Mesodermal cell (in vitro differentiated cells): ENCODE data around the gene DHX38.

ENCODE experiments used
- H3K27ac ChIP-seq: 2 replicates; pipeline ENCODE4 v1.7.0; 2013; ENCODE audit warnings: mild to moderate bottlenecking, low read depth, low read length, moderate library complexity; ENCODE audit not compliant: severe bottlenecking
- H3K36me3 ChIP-seq: 2 replicates; pipeline ENCODE4 v1.7.1; 2013; ENCODE audit warnings: mild to moderate bottlenecking, low read length, moderate library complexity; ENCODE audit not compliant: control insufficient read depth, insufficient read depth
- H3K4me1 ChIP-seq: one replicate; pipeline ENCODE4 v1.7.1; 2013; ENCODE audit warnings: mild to moderate bottlenecking, low read length; ENCODE audit not compliant: insufficient read depth, control insufficient read depth, poor library complexity, severe bottlenecking
- H3K4me3 ChIP-seq: 2 replicates; pipeline ENCODE4 v1.7.0; 2013; ENCODE audit warnings: low read length, control low read depth, mild to moderate bottlenecking; ENCODE audit not compliant: insufficient read depth, poor library complexity, severe bottlenecking; ENCODE audit errors: extremely low read depth
- H3K9me3 ChIP-seq: 2 replicates; pipeline ENCODE4 v1.7.1; 2013; ENCODE audit warnings: mild to moderate bottlenecking, low read length, moderate library complexity; ENCODE audit not compliant: control insufficient read depth
- WGBS, 2 experiments: methylation state at CpG; one replicate each; pipeline ENCODE4 v1.1.5; 2013; ENCODE audit warnings: missing lambda C conversion rate in 2 of 2; ENCODE audit not compliant: insufficient coverage in 2 of 2; 5-methylcytosine and 5-hydroxymethylcytosine counted together

Gene DHX38

DNA sequence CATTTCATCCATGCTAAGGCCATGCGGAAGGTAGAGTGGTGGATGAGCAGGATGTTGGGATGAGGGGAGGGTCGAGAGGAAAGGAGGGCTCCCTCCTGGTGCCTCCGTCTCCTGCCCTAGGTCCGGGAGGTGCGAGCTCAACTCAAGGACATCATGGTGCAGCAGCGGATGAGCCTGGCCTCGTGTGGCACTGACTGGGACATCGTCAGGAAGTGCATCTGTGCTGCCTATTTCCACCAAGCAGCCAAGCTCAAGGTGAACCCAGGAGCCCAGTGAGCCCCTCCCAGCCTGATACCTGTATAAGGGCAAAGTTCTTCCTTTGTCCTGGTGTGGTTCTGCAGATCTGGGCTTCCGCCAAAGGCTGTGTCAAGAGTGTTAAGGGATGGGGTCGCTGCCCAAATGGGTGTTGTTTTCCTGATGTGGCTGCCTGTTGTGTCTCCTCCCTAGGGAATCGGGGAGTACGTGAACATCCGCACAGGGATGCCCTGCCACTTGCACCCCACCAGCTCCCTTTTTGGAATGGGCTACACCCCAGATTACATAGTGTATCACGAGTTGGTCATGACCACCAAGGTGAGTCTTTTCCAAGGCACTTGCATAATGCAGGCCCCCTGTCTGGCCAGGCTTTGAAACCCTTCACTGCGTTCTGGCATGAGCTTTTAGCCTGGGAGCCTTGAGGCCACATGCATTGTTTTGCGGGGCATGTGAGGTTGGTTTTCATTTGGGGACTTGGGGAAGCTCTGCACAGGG lies 14.9 kb downstream of the DHX38 start:
- Histone ChIP-seq H3K27ac (no peak overlapping the region), H3K4me3 (no peak overlapping the region), H3K36me3 (peaks cover 100% of the 10 kb centered on the region), H3K4me1 (no peaks in the 10 kb centered on the region), H3K9me3 (no peaks in the 10 kb centered on the region)
- WGBS, 2 experiments, result 90 to 96% methylated on average over 12 to 14 of the region's 16 CpGs

GRCh38 chr16:72109300-72109699 lies 15.7 kb downstream of the DHX38 start:
- H3K4me3 ChIP-seq, result no peak overlapping the region
- no peaks in the 10 kb centered on the region for H3K4me1 ChIP-seq
- no peaks in the 10 kb centered on the region for H3K9me3 ChIP-seq
- peaks cover 95% of the 10 kb centered on the region for H3K36me3 ChIP-seq
- H3K27ac ChIP-seq, result no peak overlapping the region
- 96 to 99% methylated on average over 9 to 11 of the region's 12 CpGs for WGBS, 2 experiments

DNA sequence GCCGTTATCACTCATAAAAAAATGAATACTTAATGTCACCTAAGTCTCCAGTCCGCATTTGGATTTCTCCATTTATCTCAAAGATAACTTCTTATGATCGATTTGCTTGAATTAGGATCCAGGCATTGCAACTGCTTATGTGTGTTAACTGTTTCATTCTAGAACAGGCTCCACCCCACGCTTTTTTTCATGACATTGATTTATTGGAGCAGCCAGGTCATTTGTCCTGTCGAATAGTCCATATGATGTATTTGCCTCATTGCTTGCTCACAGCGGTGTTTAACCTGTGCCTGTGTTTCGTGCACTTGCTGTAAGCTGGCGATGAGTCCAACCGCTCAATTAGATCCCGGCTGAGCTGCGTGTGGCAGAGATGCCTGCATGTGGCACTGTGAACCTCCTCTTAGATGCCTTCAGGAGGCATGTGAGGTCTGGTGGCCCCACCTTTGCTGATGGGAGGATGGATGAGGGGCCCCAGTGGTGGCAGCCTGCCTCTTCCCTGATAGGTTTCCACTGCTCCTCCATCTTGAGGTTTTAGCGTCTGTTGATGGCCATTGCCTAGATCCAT lies 16.4 kb downstream of the DHX38 start:
- no peak overlapping the region for H3K27ac ChIP-seq
- H3K4me3 ChIP-seq, result no peak overlapping the region
- H3K9me3 ChIP-seq, result no peaks in the 10 kb centered on the region
- WGBS, 2 experiments, result 91 to 94% methylated on average over 11 of the region's 12 CpGs
- no peaks in the 10 kb centered on the region for H3K4me1 ChIP-seq
- peaks cover 87% of the 10 kb centered on the region for H3K36me3 ChIP-seq

- no peak overlapping the region for H3K4me3 ChIP-seq
- H3K4me1 ChIP-seq, result no peaks in the 10 kb centered on the region
- no peaks in the 10 kb centered on the region for H3K9me3 ChIP-seq
- peaks cover 79% of the 10 kb centered on the region for H3K36me3 ChIP-seq
- WGBS, 2 experiments, result 94 to 96% methylated on average over 21 to 22 of the region's 23 CpGs
- no peak overlapping the region for H3K27ac ChIP-seq
These were observed 17.3 kb downstream of the DHX38 start for GRCh38 chr16:72110662-72111615.

- Histone ChIP-seq H3K4me1 (no peaks in the 10 kb centered on the region), H3K4me3 (no peak overlapping the region), H3K36me3 (peaks cover 69% of the 10 kb centered on the region), H3K9me3 (no peaks in the 10 kb centered on the region), H3K27ac (no peak overlapping the region)
- WGBS, 2 experiments, result 92 to 93% methylated on average over 18 to 19 of the region's 19 CpGs
These were observed 18.2 kb downstream of the DHX38 start for GRCh38 chr16:72111657-72112451.

DNA sequence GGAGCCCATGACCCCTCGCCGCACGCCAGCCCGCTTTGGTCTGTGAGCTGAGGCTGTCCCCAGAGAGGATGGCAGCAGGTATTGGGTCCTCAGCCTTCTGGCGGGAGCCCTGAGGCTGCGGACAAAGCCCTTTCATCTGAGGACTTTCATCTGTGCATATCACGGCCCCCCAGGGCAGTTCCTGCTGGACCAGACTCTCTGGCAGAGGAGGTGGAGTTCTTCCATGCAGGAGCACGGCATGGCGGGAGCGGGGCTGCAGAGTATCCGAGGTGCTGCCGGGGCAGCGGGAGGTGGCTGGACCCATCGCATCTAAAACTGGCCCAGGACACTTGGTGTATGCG lies 18.8 kb downstream of the DHX38 start:
- no peaks in the 10 kb centered on the region for H3K9me3 ChIP-seq
- WGBS, 2 experiments, result 95 to 98% methylated on average over 15 of the region's 15 CpGs
- no peak overlapping the region for H3K4me3 ChIP-seq
- H3K27ac ChIP-seq, result no peak overlapping the region
- no peaks in the 10 kb centered on the region for H3K4me1 ChIP-seq
- H3K36me3 ChIP-seq, result peaks cover 64% of the 10 kb centered on the region

DNA sequence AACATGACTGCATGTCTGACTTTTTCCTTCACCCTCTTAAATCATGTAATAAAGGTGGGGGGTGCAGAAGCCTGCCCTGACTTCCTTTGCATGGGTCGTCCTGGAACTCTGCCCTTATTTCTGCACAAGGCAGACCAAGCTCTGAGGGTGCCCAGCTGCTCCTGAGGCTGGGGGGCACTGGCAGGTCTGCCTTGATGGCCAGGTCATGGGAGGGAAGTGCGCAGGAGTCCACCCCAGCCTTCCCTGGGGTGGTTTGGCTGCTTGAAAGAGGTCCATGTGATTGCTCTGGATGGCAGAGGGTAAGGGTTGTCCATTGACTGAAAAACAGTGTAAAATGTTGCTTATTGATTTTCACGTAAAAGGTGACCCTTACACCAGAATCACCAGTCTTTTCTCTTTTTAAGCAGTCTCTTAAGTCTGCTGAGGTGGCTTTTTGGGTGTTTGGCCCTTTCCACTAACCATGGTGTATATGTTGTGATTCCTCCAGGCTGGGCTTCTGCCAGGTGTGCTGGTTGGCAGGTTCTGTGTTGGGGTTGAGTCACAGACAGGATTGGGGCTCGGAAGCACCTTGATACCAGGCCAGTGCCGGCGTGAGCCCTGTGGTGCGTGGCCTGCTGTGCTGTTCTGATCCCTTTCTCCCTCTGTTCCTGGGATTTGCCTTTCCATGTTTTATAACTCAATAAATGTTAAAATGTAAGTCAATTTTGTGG lies 19.4 kb downstream of the DHX38 start:
- 100% methylated on average over 1 to 2 of the region's 7 CpGs for WGBS, 2 experiments
- Histone ChIP-seq H3K36me3 (peaks cover 57% of the 10 kb centered on the region), H3K4me3 (no peak overlapping the region), H3K27ac (no peak overlapping the region), H3K9me3 (no peaks in the 10 kb centered on the region), H3K4me1 (no peaks in the 10 kb centered on the region)

GRCh38 chr16:72113616-72113945 lies 19.9 kb downstream of the DHX38 start:
- Histone ChIP-seq H3K27ac (no peak overlapping the region), H3K9me3 (no peaks in the 10 kb centered on the region), H3K36me3 (peaks cover 52% of the 10 kb centered on the region), H3K4me1 (no peaks in the 10 kb centered on the region), H3K4me3 (no peak overlapping the region)

GRCh38 chr16:72120026-72120425 lies 26.4 kb downstream of the DHX38 start:
- H3K27ac ChIP-seq, result no peak overlapping the region
- H3K36me3 ChIP-seq, result no peaks in the 10 kb centered on the region
- 96% methylated on average over 4 of the region's 5 CpGs for WGBS, 2 experiments
- H3K9me3 ChIP-seq, result no peaks in the 10 kb centered on the region
- no peak overlapping the region for H3K4me3 ChIP-seq
- H3K4me1 ChIP-seq, result no peaks in the 10 kb centered on the region

GRCh38 chr16:72122308-72122707 lies 28.7 kb downstream of the DHX38 start:
- H3K4me3 ChIP-seq, result no peak overlapping the region
- no peaks in the 10 kb centered on the region for H3K4me1 ChIP-seq
- H3K36me3 ChIP-seq, result no peaks in the 10 kb centered on the region
- H3K27ac ChIP-seq, result no peak overlapping the region
- 83% methylated on average over 1 of the region's 2 CpGs; no CpG with 5 or more reads in 1 of the 2 experiments for WGBS, 2 experiments
- H3K9me3 ChIP-seq, result no peaks in the 10 kb centered on the region
